WTC11 (cell line): ENCODE measurements around the gene SOX6. TPM values are rescaled to one million over a fixed set of nuclear protein-coding genes. Genes with fewer than 3 reads are reported as not detected.

ENCODE experiments used
- ATAC-seq: fragments of 200-7000 bp; cut with Tn5 transposase; 2 replicates; pipeline ENCODE4 v1.10.0; 2021; ENCODE audit warnings: mild to moderate bottlenecking, moderate library complexity
- CTCF ChIA-PET: fragments of 300-600 bp; sonication (Branson Sonifier 250); formaldehyde crosslinking; loops from one replicate; lab custom pipeline; 2021; ENCODE audit warnings: antibody characterized with exemption; lab: Charles Lee
- POLR2A ChIA-PET: fragments of 350-600 bp; sonication (Branson Sonifier 250); formaldehyde crosslinking; loops from one replicate; lab custom pipeline; 2021; ENCODE audit warnings: antibody characterized with exemption; lab: Charles Lee
- DNase-seq: peaks from one replicate; pipeline ENCODE4 v3.0.0; 2021; ENCODE audit warnings: low spot score
- H3K27ac Mint-ChIP-seq: 2 replicates; pipeline ENCODE4 v1.8.0; 2021; ENCODE audit warnings: mixed read lengths
- H3K27me3 Mint-ChIP-seq: 2 replicates; pipeline ENCODE4 v1.8.0; 2021; ENCODE audit warnings: low read depth, mild to moderate bottlenecking, moderate library complexity, mixed read lengths
- H3K36me3 Mint-ChIP-seq: 2 replicates; pipeline ENCODE4 v1.8.0; 2021; ENCODE audit warnings: mixed read lengths
- H3K4me1 Mint-ChIP-seq: 2 replicates; pipeline ENCODE4 v1.8.0; 2022; ENCODE audit warnings: mixed read lengths
- H3K4me3 Mint-ChIP-seq: 2 replicates; pipeline ENCODE4 v1.8.0; 2021; ENCODE audit warnings: mild to moderate bottlenecking, moderate library complexity, mixed read lengths
- H3K9me3 Mint-ChIP-seq: 2 replicates; pipeline ENCODE4 v1.8.0; 2021; ENCODE audit warnings: mixed read lengths
- ATF1 ChIP-seq: sonication (generic); formaldehyde crosslinking; IDR thresholded peaks from 2 replicates; pipeline ENCODE4 v1.8.1; 2023; ENCODE audit warnings: mild to moderate bottlenecking, moderate library complexity, missing genetic modification reagents
- FOXJ3 ChIP-seq: sonication (generic); formaldehyde crosslinking; IDR thresholded peaks from 2 replicates; pipeline ENCODE4 v1.9.0; 2021; ENCODE audit warnings: missing genetic modification reagents, mild to moderate bottlenecking, borderline replicate concordance
- FOXK1 ChIP-seq: sonication (generic); formaldehyde crosslinking; IDR thresholded peaks from 2 replicates; pipeline ENCODE4 v1.8.0; 2022; ENCODE audit warnings: mild to moderate bottlenecking, moderate library complexity, missing genetic modification reagents
- IRF2 ChIP-seq: sonication (generic); formaldehyde crosslinking; IDR thresholded peaks from 2 replicates; pipeline ENCODE4 v1.8.0; 2022; ENCODE audit warnings: low read depth, missing genetic modification reagents, borderline replicate concordance
- JUN ChIP-seq: sonication (generic); formaldehyde crosslinking; IDR thresholded peaks from 2 replicates; pipeline ENCODE4 v1.8.0; 2023; ENCODE audit warnings: mild to moderate bottlenecking, missing genetic modification reagents
- ZNF219 ChIP-seq: sonication (generic); formaldehyde crosslinking; IDR thresholded peaks from 2 replicates; pipeline ENCODE4 v1.8.0; 2023; ENCODE audit warnings: missing genetic modification reagents, mild to moderate bottlenecking, borderline replicate concordance
- total RNA-seq: library from RNA; stranded (reverse); gene quantifications from 3 replicates; pipeline ENCODE4 v1.2.3, GENCODE V29; 2021
- TF ChIP-seq, protein P1 (sequence below): sonication (generic); formaldehyde crosslinking; IDR thresholded peaks from 2 replicates; pipeline ENCODE4 v1.8.1; 2022; ENCODE audit warnings: mild to moderate bottlenecking, moderate library complexity, missing genetic modification reagents
- TF ChIP-seq, protein P2 (sequence below): sonication (generic); formaldehyde crosslinking; IDR thresholded peaks from 2 replicates; pipeline ENCODE4 v1.8.1; 2023; ENCODE audit warnings: mild to moderate bottlenecking, missing genetic modification reagents
- TF ChIP-seq, protein P3 (sequence below): sonication (generic); formaldehyde crosslinking; IDR thresholded peaks from 2 replicates; pipeline ENCODE4 v1.8.1; 2023; ENCODE audit warnings: mild to moderate bottlenecking, missing genetic modification reagents, borderline replicate concordance
- TF ChIP-seq, protein P4 (sequence below): sonication (generic); formaldehyde crosslinking; IDR thresholded peaks from 2 replicates; pipeline ENCODE4 v1.8.0; 2022; ENCODE audit warnings: mild to moderate bottlenecking, missing genetic modification reagents
- TF ChIP-seq, protein P5 (sequence below): sonication (generic); formaldehyde crosslinking; IDR thresholded peaks from 2 replicates; pipeline ENCODE4 v1.8.1; 2022; ENCODE audit warnings: low read depth, missing genetic modification reagents, borderline replicate concordance
- TF ChIP-seq, protein P6 (sequence below): sonication (generic); formaldehyde crosslinking; IDR thresholded peaks from 2 replicates; pipeline ENCODE4 v1.8.0; 2022; ENCODE audit warnings: mild to moderate bottlenecking, missing genetic modification reagents
- TF ChIP-seq, protein P7 (sequence below): sonication (generic); formaldehyde crosslinking; IDR thresholded peaks from 2 replicates; pipeline ENCODE4 v1.8.1; 2022; ENCODE audit warnings: missing genetic modification reagents, borderline replicate concordance

SOX6 gene
- total RNA-seq, 1 experiment from 2014 or later = 0.13 TPM

DNA sequence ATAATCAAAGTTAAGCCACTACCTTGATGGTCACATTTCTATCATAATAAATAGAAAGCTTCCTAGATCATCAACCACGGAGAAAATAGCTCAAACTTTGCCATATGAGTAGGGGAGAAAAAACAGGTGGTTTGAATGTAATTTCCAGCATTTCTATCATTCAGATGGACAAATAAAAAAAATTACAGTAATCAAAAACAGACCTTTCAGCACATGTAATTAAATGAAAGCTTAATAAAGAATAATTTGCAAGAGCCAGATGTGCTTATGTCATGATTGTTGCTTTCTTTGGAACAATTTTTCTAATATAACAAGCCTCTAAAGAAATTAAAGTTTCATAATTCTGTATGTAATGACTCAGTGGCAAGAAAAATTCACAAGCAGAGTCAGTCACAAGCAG lies 297.0 kb downstream of the SOX6 start:
- DNase-seq = no peak
- TF ChIP-seq, protein P1, sequence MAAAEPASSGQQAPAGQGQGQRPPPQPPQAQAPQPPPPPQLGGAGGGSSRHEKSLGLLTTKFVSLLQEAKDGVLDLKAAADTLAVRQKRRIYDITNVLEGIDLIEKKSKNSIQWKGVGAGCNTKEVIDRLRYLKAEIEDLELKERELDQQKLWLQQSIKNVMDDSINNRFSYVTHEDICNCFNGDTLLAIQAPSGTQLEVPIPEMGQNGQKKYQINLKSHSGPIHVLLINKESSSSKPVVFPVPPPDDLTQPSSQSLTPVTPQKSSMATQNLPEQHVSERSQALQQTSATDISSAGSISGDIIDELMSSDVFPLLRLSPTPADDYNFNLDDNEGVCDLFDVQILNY (CRISPR knock-in tag) = no peak
- no peak for TF ChIP-seq IRF2
- TF ChIP-seq, protein P2, sequence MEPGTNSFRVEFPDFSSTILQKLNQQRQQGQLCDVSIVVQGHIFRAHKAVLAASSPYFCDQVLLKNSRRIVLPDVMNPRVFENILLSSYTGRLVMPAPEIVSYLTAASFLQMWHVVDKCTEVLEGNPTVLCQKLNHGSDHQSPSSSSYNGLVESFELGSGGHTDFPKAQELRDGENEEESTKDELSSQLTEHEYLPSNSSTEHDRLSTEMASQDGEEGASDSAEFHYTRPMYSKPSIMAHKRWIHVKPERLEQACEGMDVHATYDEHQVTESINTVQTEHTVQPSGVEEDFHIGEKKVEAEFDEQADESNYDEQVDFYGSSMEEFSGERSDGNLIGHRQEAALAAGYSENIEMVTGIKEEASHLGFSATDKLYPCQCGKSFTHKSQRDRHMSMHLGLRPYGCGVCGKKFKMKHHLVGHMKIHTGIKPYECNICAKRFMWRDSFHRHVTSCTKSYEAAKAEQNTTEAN (CRISPR knock-in tag) = no peak
- no peak for TF ChIP-seq JUN (CRISPR knock-in tag)
- TF ChIP-seq ZNF219 (CRISPR knock-in tag) = no peak
- ChIA-PET CTCF (no interaction called here), POLR2A (no interaction called here)
- Mint-ChIP-seq H3K4me1 (peaks cover 6% of the 10 kb centered on the region; the same call in 1 of the 2 replicates), H3K36me3 (no peaks in the 10 kb centered on the region), H3K27ac (no peak overlapping the region), H3K27me3 (no peaks in the 10 kb centered on the region), H3K4me3 (no peak overlapping the region), H3K9me3 (peaks cover 10% of the 10 kb centered on the region)
- no peak for ATAC-seq

DNA sequence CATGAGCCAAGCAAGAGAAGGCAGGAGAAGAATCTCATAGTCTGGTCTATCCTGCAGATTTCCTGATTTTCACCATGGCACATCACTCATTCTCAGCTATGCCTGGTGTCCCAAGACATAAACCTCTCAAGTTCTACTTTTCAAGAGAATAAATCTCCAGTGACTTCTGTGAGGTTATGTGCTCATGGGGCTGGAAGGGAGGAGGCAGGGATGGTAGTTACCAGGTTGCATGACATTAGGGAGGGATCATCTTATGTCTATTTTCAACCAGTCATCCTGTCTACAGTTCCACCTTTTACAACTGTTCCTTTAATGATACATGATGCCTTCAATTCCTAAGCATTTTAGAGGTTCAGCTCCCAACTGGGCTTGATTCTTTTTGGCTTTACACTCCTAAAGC lies 297.7 kb downstream of the SOX6 start:
- DNase-seq = no peak
- H3K4me3 Mint-ChIP-seq = no peak overlapping the region
- H3K27ac Mint-ChIP-seq = no peak overlapping the region
- H3K27me3 Mint-ChIP-seq = no peaks in the 10 kb centered on the region
- peaks cover 6% of the 10 kb centered on the region; the same call in 1 of the 2 replicates for H3K4me1 Mint-ChIP-seq
- ChIA-PET CTCF (no interaction called here), POLR2A (no interaction called here)
- H3K9me3 Mint-ChIP-seq = peaks cover 10% of the 10 kb centered on the region
- H3K36me3 Mint-ChIP-seq = no peaks in the 10 kb centered on the region
- ATAC-seq = no peak
- TF ChIP-seq ZNF219 (CRISPR knock-in tag) = no peak
- TF ChIP-seq ATF1 (CRISPR knock-in tag) = no peak
- no peak for TF ChIP-seq FOXJ3 (CRISPR knock-in tag)
- TF ChIP-seq, protein P3, sequence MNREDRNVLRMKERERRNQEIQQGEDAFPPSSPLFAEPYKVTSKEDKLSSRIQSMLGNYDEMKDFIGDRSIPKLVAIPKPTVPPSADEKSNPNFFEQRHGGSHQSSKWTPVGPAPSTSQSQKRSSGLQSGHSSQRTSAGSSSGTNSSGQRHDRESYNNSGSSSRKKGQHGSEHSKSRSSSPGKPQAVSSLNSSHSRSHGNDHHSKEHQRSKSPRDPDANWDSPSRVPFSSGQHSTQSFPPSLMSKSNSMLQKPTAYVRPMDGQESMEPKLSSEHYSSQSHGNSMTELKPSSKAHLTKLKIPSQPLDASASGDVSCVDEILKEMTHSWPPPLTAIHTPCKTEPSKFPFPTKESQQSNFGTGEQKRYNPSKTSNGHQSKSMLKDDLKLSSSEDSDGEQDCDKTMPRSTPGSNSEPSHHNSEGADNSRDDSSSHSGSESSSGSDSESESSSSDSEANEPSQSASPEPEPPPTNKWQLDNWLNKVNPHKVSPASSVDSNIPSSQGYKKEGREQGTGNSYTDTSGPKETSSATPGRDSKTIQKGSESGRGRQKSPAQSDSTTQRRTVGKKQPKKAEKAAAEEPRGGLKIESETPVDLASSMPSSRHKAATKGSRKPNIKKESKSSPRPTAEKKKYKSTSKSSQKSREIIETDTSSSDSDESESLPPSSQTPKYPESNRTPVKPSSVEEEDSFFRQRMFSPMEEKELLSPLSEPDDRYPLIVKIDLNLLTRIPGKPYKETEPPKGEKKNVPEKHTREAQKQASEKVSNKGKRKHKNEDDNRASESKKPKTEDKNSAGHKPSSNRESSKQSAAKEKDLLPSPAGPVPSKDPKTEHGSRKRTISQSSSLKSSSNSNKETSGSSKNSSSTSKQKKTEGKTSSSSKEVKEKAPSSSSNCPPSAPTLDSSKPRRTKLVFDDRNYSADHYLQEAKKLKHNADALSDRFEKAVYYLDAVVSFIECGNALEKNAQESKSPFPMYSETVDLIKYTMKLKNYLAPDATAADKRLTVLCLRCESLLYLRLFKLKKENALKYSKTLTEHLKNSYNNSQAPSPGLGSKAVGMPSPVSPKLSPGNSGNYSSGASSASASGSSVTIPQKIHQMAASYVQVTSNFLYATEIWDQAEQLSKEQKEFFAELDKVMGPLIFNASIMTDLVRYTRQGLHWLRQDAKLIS (CRISPR knock-in tag) = no peak
- TF ChIP-seq, protein P4, sequence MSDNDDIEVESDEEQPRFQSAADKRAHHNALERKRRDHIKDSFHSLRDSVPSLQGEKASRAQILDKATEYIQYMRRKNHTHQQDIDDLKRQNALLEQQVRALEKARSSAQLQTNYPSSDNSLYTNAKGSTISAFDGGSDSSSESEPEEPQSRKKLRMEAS (CRISPR knock-in tag) = no peak
- TF ChIP-seq, protein P5, sequence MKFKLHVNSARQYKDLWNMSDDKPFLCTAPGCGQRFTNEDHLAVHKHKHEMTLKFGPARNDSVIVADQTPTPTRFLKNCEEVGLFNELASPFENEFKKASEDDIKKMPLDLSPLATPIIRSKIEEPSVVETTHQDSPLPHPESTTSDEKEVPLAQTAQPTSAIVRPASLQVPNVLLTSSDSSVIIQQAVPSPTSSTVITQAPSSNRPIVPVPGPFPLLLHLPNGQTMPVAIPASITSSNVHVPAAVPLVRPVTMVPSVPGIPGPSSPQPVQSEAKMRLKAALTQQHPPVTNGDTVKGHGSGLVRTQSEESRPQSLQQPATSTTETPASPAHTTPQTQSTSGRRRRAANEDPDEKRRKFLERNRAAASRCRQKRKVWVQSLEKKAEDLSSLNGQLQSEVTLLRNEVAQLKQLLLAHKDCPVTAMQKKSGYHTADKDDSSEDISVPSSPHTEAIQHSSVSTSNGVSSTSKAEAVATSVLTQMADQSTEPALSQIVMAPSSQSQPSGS (CRISPR knock-in tag) = no peak
- TF ChIP-seq, protein P6, sequence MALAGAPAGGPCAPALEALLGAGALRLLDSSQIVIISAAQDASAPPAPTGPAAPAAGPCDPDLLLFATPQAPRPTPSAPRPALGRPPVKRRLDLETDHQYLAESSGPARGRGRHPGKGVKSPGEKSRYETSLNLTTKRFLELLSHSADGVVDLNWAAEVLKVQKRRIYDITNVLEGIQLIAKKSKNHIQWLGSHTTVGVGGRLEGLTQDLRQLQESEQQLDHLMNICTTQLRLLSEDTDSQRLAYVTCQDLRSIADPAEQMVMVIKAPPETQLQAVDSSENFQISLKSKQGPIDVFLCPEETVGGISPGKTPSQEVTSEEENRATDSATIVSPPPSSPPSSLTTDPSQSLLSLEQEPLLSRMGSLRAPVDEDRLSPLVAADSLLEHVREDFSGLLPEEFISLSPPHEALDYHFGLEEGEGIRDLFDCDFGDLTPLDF = no peak
- TF ChIP-seq FOXK1 (CRISPR knock-in tag) = no peak

DNA sequence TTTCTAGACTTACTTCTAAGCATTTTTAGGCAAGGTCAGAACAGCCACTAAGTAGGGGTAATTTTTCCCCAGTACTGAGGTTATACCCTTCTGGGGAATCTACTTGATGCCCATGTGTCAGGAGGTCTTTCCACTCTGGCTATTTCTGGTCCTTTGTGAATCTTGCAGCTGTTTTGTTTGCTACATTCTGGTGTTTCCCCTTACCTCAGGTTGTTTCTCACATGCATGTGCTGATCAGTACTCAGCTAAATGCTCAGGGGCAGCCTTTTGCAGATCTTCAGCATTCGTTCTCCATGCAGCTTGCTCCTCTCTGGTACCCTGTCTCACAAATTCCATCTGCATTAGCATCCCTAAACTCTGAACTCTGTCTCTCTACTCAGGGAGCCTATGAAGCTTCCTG lies 303.6 kb downstream of the SOX6 start:
- POLR2A ChIA-PET = no interaction called here

More for the DNA sequence above, 303.6 kb downstream of the SOX6 start:
- H3K4me3 Mint-ChIP-seq = no peak overlapping the region
- TF ChIP-seq, protein P7, sequence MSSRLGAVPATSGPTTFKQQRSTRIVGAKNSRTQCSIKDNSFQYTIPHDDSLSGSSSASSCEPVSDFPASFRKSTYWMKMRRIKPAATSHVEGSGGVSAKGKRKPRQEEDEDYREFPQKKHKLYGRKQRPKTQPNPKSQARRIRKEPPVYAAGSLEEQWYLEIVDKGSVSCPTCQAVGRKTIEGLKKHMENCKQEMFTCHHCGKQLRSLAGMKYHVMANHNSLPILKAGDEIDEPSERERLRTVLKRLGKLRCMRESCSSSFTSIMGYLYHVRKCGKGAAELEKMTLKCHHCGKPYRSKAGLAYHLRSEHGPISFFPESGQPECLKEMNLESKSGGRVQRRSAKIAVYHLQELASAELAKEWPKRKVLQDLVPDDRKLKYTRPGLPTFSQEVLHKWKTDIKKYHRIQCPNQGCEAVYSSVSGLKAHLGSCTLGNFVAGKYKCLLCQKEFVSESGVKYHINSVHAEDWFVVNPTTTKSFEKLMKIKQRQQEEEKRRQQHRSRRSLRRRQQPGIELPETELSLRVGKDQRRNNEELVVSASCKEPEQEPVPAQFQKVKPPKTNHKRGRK (CRISPR knock-in tag) = no peak
- no peaks in the 10 kb centered on the region for H3K27me3 Mint-ChIP-seq
- ATAC-seq (no peak), DNase-seq (no peak)
- no peaks in the 10 kb centered on the region for H3K36me3 Mint-ChIP-seq
- H3K27ac Mint-ChIP-seq = no peak overlapping the region
- no peaks in the 10 kb centered on the region for H3K9me3 Mint-ChIP-seq
- peaks cover 17% of the 10 kb centered on the region for H3K4me1 Mint-ChIP-seq
- CTCF ChIA-PET = no interaction called here
